NCI-H2029 treated with DMSO at 0.1 percent for 48 hours (cell line): ENCODE measurements around the gene ZNF598.

Experiments
- DNase-seq: peaks from one replicate; lab custom pipeline; 2025; lab: John Stamatoyannopoulos, UW

Gene ZNF598

GRCh38 chr16:1990351-1991134 lies 19.1 kb downstream of the ZNF598 start:
- DNase-seq: no peak

GRCh38 chr16:1990101-1990350 lies 19.6 kb downstream of the ZNF598 start:
- no peak for DNase-seq

GRCh38 chr16:1989209-1990100 lies 20.2 kb downstream of the ZNF598 start, which contains the start of gene SYNGR3:
TSS of gene SYNGR3 (plus strand) at chr16:1989970. CDS start at chr16:1990103, 133 bp downstream.
- DNase-seq: no peak

GRCh38 chr16:1987198-1987597 lies 22.4 kb downstream of the ZNF598 start:
- DNase-seq: no peak

- no peak for DNase-seq
Observed at GRCh38 chr16:1985466-1986150, 24.0 kb downstream of the ZNF598 start.

GRCh38 chr16:1984347-1985225 lies 25.0 kb downstream of the ZNF598 start:
- DNase-seq: no peak

GRCh38 chr16:1983544-1984346 lies 25.9 kb downstream of the ZNF598 start, which contains the start of gene GFER:
TSS of gene GFER (plus strand) at chr16:1984193. CDS start at chr16:1984219, 26 bp downstream.
- peak; percentile 42 for DNase-seq

GRCh38 chr16:1982991-1983543 lies 26.6 kb downstream of the ZNF598 start:
- no peak for DNase-seq

GRCh38 chr16:1982013-1982433 lies 27.6 kb downstream of the ZNF598 start:
- DNase-seq: no peak

GRCh38 chr16:1981398-1981836 lies 28.2 kb downstream of the ZNF598 start, which contains the start of gene NOXO1:
TSS of gene NOXO1 (minus strand) at chr16:1981469. CDS start at chr16:1981179, 290 bp downstream.
- no peak for DNase-seq

- no peak for DNase-seq
Observed at GRCh38 chr16:1980770-1981087, 28.9 kb downstream of the ZNF598 start.

GRCh38 chr16:1980030-1980769 lies 29.4 kb downstream of the ZNF598 start:
- no peak for DNase-seq

- DNase-seq: no peak
Observed at GRCh38 chr16:1979271-1980029, 30.2 kb downstream of the ZNF598 start.

- no peak for DNase-seq
Observed at GRCh38 chr16:1978476-1979120, 31.0 kb downstream of the ZNF598 start.

GRCh38 chr16:1977875-1978268 lies 31.7 kb downstream of the ZNF598 start:
- no peak for DNase-seq

GRCh38 chr16:1976951-1977874 lies 32.4 kb downstream of the ZNF598 start:
- no peak for DNase-seq

GRCh38 chr16:1976216-1976520 lies 33.5 kb downstream of the ZNF598 start:
- DNase-seq: no peak
